BJ (cell line): ENCODE data around the gene FRMD5. TPM values are rescaled to one million over a fixed set of nuclear protein-coding genes. Genes with fewer than 3 reads are reported as not detected.
A peak's percentile ranks its signal among the peaks of the same experiment; 100 is the strongest.

Source experiments
- CTCF ChIA-PET: fragments of 350-600 bp; formaldehyde crosslinking; extraction: SDS; loops from one replicate; lab custom pipeline; 2021; ENCODE audit warnings: antibody characterized with exemption, inconsistent platforms; lab: Yijun Ruan, JAX
- POLR2A ChIA-PET: fragments of 300-600 bp; sonication (Branson Sonifier 250); formaldehyde crosslinking; extraction: SDS; loops from one replicate; lab custom pipeline; 2021; ENCODE audit warnings: antibody characterized with exemption; lab: Charles Lee
- DNase-seq: peaks from one replicate; pipeline ENCODE4 v3.0.0-alpha.2; 2011; ENCODE audit warnings: low read depth
- H3K27me3 ChIP-seq: 2 replicates; pipeline ENCODE4 v1.6.0; 2011; ENCODE audit warnings: low read length; ENCODE audit not compliant: control insufficient read depth, insufficient read depth
- H3K36me3 ChIP-seq: 2 replicates; pipeline ENCODE4 v1.5.1; 2011; ENCODE audit warnings: low read length; ENCODE audit not compliant: control insufficient read depth, insufficient read depth
- H3K4me3 ChIP-seq: 2 replicates; pipeline ENCODE4 v1.5.1; 2011; ENCODE audit warnings: low read depth, mild to moderate bottlenecking, control low read depth, low read length
- CTCF ChIP-seq: IDR thresholded peaks from 2 replicates; pipeline ENCODE4 v1.5.1; 2011; ENCODE audit warnings: low read depth, mild to moderate bottlenecking, control low read depth, inconsistent platforms, low read length, moderate library complexity; ENCODE audit not compliant: insufficient read depth
- polyA plus RNA-seq: library from polyadenylated mRNA; depleted of rRNA; stranded (reverse); fragments of >200 nt; gene quantifications from 2 replicates; pipeline ENCODE4 v1.2.3, GENCODE V29; 2011

FRMD5 gene
- polyA plus RNA-seq, 1 experiment, result 0.96 TPM

DNA sequence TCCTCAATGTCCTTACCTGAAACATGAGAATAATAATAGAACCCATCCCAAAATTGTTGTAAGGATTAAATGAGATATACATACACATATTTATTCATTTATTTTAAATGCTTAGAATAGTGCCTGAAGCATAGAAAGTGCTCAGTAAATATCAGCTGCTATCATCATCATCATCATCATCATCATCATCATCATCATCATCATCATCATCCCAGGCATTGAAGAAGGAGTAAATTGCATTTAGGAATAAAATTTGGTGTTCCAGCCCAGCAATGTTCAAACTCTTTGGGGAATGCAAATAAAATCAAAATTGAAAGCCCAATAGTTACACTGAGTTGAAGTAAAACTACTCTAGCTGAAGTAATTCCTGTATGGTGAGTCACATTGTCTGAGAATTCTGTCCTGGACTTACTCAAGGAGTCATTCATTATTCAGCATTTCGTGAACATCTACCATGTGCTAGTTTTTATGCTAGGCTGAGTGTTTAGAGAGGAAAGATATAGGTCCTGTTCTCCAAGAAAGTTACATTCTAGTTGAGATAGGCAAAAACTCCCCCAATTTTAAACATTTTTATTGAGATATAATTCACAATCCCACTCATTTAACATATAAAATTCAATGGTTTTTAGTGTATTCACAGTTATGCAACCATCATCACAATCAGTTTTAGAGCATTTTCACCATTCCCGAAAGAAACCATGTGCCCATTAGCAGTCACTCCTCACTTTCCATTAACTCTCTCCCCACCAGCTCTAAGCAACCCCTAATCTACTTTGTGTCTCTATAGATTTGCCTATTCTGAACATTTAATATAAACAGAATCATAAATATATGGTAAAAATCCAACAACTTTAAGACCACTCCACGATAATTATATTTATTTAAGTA is 107.2 kb downstream of the FRMD5 start:
- no peak for TF ChIP-seq CTCF
- POLR2A ChIA-PET, result interaction anchor here (0.5 kb wide), 1 partner anchor 316 kb away, joined by 4 read pairs; no protein-coding TSS in a partner anchor
- Histone ChIP-seq H3K27me3 (no peaks in the 10 kb centered on the region), H3K36me3 (no peaks in the 10 kb centered on the region), H3K4me3 (no peak overlapping the region)
- CTCF ChIA-PET, result interaction anchor here (0.5 to 1.5 kb wide), 3 partner anchors 9 to 82 kb away, joined by 3 to 5 read pairs (median 4); no protein-coding TSS in a partner anchor
- DNase-seq, result peak; percentile 67

DNA sequence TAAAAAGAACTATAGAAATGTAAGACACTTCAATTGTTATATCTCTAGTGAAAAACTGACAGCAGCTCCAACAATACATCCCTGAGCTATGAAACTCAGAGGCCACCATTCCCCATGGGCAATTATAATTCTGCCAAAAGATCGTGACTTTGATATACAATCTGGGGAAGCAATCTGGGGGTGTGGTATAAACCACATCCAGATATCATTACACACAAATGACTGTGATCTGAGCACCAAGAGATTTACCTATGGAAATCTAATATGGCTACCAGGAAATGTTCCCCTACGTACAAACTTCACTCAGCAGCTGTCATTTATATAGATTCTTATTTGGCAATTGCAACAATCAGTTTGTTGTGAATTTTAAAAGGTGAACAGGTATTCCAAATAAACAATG is 110.3 kb downstream of the FRMD5 start:
- H3K27me3 ChIP-seq, result no peaks in the 10 kb centered on the region
- no peak for TF ChIP-seq CTCF
- CTCF ChIA-PET, result interaction anchor here (0.6 to 2.2 kb wide), 2 partner anchors 18 to 55 kb away, joined by 4 to 9 read pairs; no protein-coding TSS in a partner anchor
- POLR2A ChIA-PET, result no interaction called here
- no peak overlapping the region for H3K4me3 ChIP-seq
- DNase-seq, result no peak
- H3K36me3 ChIP-seq, result no peaks in the 10 kb centered on the region

DNA sequence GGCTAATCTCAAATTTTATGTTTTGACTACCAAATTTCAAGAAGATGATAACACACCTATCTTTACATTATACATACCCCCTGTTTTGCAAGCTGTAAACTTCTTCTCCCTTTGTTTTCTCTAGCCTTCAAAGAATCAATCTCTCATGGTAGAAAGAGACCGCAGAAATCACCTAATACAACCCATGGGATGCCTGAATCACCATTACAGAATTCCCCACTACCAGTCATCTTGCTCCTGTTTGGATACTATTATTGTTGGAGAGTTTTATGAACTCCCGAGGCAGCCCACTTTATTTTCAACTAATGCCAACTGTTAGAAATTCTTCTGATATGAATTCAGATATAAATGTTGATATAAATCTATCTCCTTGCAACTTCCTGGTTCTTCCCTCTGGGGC is 110.9 kb downstream of the FRMD5 start:
- TF ChIP-seq CTCF, result no peak
- Histone ChIP-seq H3K4me3 (no peak overlapping the region), H3K27me3 (no peaks in the 10 kb centered on the region), H3K36me3 (no peaks in the 10 kb centered on the region)
- CTCF ChIA-PET, result interaction anchor here (2.2 kb wide), 1 partner anchor 17 kb away, joined by 9 read pairs; no protein-coding TSS in a partner anchor
- DNase-seq, result no peak
- POLR2A ChIA-PET, result no interaction called here

DNA sequence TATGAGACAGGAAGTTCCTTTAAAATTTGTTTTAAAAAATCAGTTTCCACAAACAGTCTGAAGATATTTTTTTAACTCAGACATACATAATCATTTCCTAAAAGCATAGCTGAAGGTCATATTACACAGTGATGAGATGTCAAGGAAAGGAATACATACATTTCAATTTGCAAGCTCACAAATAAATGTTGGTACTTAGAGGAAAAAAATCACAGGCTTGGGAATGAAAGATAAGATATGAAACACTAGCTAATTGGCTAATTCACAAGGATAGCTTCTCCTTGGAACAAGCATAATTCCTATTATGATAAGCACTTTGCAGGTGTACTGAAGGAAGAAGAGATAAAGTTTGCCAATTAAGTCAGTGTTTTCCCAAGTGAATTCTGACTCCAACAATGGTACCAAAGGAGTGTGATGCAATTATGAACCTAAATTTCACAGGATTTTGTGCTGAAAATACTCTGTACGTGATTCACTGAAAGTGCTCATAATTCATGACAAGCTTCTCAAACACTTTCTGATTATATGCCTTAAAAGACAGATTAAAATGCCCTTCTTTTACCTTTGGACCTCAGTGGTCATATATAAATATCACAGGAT is 112.4 kb downstream of the FRMD5 start:
- Histone ChIP-seq H3K4me3 (no peak overlapping the region), H3K36me3 (no peaks in the 10 kb centered on the region), H3K27me3 (no peaks in the 10 kb centered on the region)
- CTCF ChIA-PET, result interaction anchor here (0.6 to 1.3 kb wide), 5 partner anchors 12 to 180 kb away, joined by 3 to 5 read pairs (median 4); no protein-coding TSS in a partner anchor
- POLR2A ChIA-PET, result no interaction called here
- DNase-seq, result no peak
- TF ChIP-seq CTCF, result no peak
